Astrocyte (in vitro differentiated cells and primary cell): ENCODE data around the gene ALDH1A3. TPM values are rescaled to one million over a fixed set of nuclear protein-coding genes. Genes with fewer than 3 reads are reported as not detected.

Experiments used
- DNase-seq: peaks from one replicate; pipeline ENCODE4 v3.0.0-alpha.2; 2010; ENCODE audit warnings: low read depth
- FAIRE-seq: peaks from 2 replicates; lab custom pipeline; 2011; peaks lifted over from hg19 to GRCh38; lab: Jason Lieb, UNC
- H2AFZ ChIP-seq: 2 replicates; pipeline ENCODE4 v1.6.0; 2012; ENCODE audit warnings: low read depth, low read length, inconsistent platforms
- H3K27ac ChIP-seq: 2 replicates; pipeline ENCODE4 v1.5.1; 2011; ENCODE audit warnings: low read depth, low read length, inconsistent platforms
- H3K27me3 ChIP-seq: 2 replicates; pipeline ENCODE4 v1.6.0; 2011; ENCODE audit warnings: low read length, inconsistent platforms; ENCODE audit not compliant: insufficient read depth
- H3K36me3 ChIP-seq: 2 replicates; pipeline ENCODE4 v1.5.1; 2011; ENCODE audit warnings: low read length, inconsistent platforms; ENCODE audit not compliant: insufficient read depth
- H3K4me1 ChIP-seq: 2 replicates; pipeline ENCODE4 v1.5.1; 2011; ENCODE audit warnings: low read length, inconsistent platforms; ENCODE audit not compliant: insufficient read depth
- H3K4me2 ChIP-seq: 2 replicates; pipeline ENCODE4 v1.6.0; 2012; ENCODE audit warnings: low read length, inconsistent platforms
- H3K4me3 ChIP-seq: 2 replicates; pipeline ENCODE4 v1.5.1; 2011; ENCODE audit warnings: low read depth, mild to moderate bottlenecking, low read length, inconsistent platforms; ENCODE audit not compliant: insufficient read depth
- H3K79me2 ChIP-seq: 2 replicates; pipeline ENCODE4 v1.6.0; 2012; ENCODE audit warnings: mild to moderate bottlenecking, low read length, inconsistent platforms; ENCODE audit not compliant: insufficient read depth
- H3K9ac ChIP-seq: 2 replicates; pipeline ENCODE4 v1.6.0; 2012; ENCODE audit warnings: mild to moderate bottlenecking, low read length, inconsistent platforms
- H3K9me3 ChIP-seq: 2 replicates; pipeline ENCODE4 v1.5.1; 2012; ENCODE audit warnings: low read depth, mild to moderate bottlenecking, low read length, inconsistent platforms; ENCODE audit not compliant: insufficient read depth
- H4K20me1 ChIP-seq: 2 replicates; pipeline ENCODE4 v1.6.0; 2012; ENCODE audit warnings: low read length, inconsistent platforms; ENCODE audit not compliant: insufficient read depth
- H3K27ac Mint-ChIP-seq: one replicate; pipeline ENCODE4 v1.8.0; 2021; ENCODE audit warnings: mild to moderate bottlenecking, mixed read lengths; ENCODE audit not compliant: unreplicated experiment
- H3K27me3 Mint-ChIP-seq: one replicate; pipeline ENCODE4 v1.8.0; 2021; ENCODE audit warnings: low read depth, mixed read lengths; ENCODE audit not compliant: unreplicated experiment
- H3K36me3 Mint-ChIP-seq: one replicate; pipeline ENCODE4 v1.8.0; 2021; ENCODE audit warnings: low read depth, mixed read lengths; ENCODE audit not compliant: unreplicated experiment
- H3K4me1 Mint-ChIP-seq: one replicate; pipeline ENCODE4 v1.8.0; 2021; ENCODE audit warnings: low read depth, mixed read lengths; ENCODE audit not compliant: unreplicated experiment
- H3K4me3 Mint-ChIP-seq: one replicate; pipeline ENCODE4 v1.8.0; 2021; ENCODE audit warnings: mild to moderate bottlenecking, moderate library complexity, mixed read lengths; ENCODE audit not compliant: unreplicated experiment
- H3K9me3 Mint-ChIP-seq: one replicate; pipeline ENCODE4 v1.8.0; 2021; ENCODE audit warnings: mild to moderate bottlenecking, mixed read lengths; ENCODE audit not compliant: unreplicated experiment
- EZH2 ChIP-seq: IDR thresholded peaks from 2 replicates; pipeline ENCODE4 v1.6.1; 2012; ENCODE audit warnings: mild to moderate bottlenecking, low read length, inconsistent platforms; ENCODE audit not compliant: insufficient read depth
- total RNA-seq: library from RNA; stranded (reverse); gene quantifications from 2 replicates; pipeline ENCODE4 v1.2.1, GENCODE V29; 2021
- TF ChIP-seq, protein P1 (sequence below): IDR thresholded peaks from 2 replicates; pipeline ENCODE4 v1.5.1; 2011; ENCODE audit warnings: low read depth, mild to moderate bottlenecking, inconsistent platforms, low read length, moderate library complexity; ENCODE audit not compliant: insufficient read depth

ALDH1A3 gene
- total RNA-seq, 1 donor from 2014 or later, result 0.95 TPM

DNA sequence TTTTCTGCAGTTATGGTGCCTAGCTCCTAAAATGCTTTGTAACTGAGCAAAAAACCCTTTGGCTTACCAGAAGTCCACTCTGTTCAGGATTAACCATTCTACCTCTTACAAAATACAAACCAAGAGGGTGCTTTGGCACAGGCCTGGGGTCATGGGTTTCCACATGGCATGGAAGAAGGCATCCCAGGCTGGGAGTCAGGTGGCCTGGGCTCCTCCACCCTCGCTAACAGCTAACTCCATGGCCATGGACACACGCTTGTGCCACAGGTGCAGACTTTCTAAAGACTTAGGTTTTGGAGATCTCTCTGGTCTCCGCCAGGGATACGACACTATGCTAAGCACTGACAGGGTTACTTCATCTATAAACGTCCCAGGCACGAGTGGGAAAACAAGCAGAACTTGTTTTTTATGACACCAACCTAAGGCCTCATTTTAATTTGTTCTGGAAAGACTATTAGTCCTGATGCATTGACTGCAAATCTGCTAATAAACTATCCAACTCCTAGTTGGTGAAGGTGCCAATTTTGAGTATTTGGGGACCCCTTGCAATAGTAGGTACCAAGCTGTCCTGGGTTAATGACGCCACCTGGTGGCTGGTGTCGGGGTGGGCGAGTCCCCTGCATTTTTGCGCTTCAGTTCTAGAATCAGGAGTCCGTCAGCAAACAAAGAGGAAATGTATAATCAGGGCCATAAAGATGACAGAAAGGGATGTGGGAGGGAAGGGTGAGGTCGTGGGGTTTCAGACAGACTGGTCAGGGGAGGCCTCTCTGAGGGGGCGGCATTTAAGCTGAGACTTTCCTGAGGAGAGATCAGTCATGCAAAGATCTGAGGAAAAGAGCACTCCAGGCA is 10.3 kb upstream of the ALDH1A3 start:
- Mint-ChIP-seq H3K36me3 (no peaks in the 10 kb centered on the region), H3K4me3 (no peak overlapping the region), H3K9me3 (peaks cover 4% of the 10 kb centered on the region), H3K4me1 (no peaks in the 10 kb centered on the region), H3K27ac (no peak overlapping the region), H3K27me3 (peaks cover 26% of the 10 kb centered on the region)
- Histone ChIP-seq H3K9ac (no peak overlapping the region), H3K4me3 (no peak overlapping the region), H3K36me3 (no peaks in the 10 kb centered on the region), H3K4me1 (no peaks in the 10 kb centered on the region), H2AFZ (no peak overlapping the region), H3K27ac (no peak overlapping the region), H3K79me2 (no peaks in the 10 kb centered on the region), H3K27me3 (no peaks in the 10 kb centered on the region), H3K4me2 (no peak overlapping the region), H3K9me3 (peaks cover 6% of the 10 kb centered on the region), H4K20me1 (no peaks in the 10 kb centered on the region)
- FAIRE-seq (no peak), DNase-seq (no peak)
- TF ChIP-seq EZH2, result no peak
- TF ChIP-seq, protein P1, sequence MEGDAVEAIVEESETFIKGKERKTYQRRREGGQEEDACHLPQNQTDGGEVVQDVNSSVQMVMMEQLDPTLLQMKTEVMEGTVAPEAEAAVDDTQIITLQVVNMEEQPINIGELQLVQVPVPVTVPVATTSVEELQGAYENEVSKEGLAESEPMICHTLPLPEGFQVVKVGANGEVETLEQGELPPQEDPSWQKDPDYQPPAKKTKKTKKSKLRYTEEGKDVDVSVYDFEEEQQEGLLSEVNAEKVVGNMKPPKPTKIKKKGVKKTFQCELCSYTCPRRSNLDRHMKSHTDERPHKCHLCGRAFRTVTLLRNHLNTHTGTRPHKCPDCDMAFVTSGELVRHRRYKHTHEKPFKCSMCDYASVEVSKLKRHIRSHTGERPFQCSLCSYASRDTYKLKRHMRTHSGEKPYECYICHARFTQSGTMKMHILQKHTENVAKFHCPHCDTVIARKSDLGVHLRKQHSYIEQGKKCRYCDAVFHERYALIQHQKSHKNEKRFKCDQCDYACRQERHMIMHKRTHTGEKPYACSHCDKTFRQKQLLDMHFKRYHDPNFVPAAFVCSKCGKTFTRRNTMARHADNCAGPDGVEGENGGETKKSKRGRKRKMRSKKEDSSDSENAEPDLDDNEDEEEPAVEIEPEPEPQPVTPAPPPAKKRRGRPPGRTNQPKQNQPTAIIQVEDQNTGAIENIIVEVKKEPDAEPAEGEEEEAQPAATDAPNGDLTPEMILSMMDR, result peak; percentile 29

DNA sequence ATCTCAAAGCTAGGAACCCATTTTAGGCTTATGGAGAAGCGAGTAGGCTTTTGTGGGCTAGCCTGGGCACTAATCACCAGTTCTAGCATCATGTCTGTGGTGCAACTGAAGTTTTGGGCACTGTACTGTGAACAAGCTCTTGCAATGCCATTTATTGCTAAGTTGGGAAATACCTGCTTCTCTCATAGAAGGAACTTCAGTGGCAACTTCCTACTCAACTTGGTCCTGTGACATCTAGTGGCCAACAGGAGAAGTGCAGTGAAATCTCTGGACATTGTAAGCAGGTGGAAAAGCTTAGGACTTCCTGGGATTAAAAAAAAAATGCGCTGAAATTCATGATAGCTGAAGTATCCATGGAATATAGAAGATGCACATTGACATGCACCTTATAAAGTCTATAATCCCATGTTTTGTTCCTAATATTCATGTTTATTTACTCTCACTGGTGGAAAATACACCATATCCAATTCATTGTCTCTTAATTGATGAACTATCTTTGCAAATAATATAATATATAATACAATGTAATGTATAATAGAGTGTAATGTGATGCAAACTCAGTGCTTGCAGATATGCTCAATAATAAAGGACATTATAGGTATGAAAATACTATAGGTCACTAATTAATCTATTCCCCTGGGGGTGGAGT is 6.5 kb upstream of the ALDH1A3 start:
- TF ChIP-seq, protein P1, result peak; percentile 97
- no peak for TF ChIP-seq EZH2
- Histone ChIP-seq H3K79me2 (no peaks in the 10 kb centered on the region), H2AFZ (no peak overlapping the region), H3K9me3 (peaks cover 6% of the 10 kb centered on the region), H3K36me3 (no peaks in the 10 kb centered on the region), H3K9ac (no peak overlapping the region), H3K27ac (no peak overlapping the region), H3K4me3 (no peak overlapping the region), H3K4me2 (no peak overlapping the region), H3K4me1 (no peaks in the 10 kb centered on the region), H3K27me3 (peaks cover 6% of the 10 kb centered on the region), H4K20me1 (no peaks in the 10 kb centered on the region)
- Mint-ChIP-seq H3K4me3 (no peak overlapping the region), H3K27me3 (peaks cover 62% of the 10 kb centered on the region), H3K36me3 (no peaks in the 10 kb centered on the region), H3K27ac (no peak overlapping the region), H3K9me3 (peaks cover 6% of the 10 kb centered on the region), H3K4me1 (no peaks in the 10 kb centered on the region)
- peak; percentile 61 for DNase-seq
- peak; percentile 78 for FAIRE-seq
